Stimulated activated CD8-positive, alpha-beta memory T cell treated with anti-CD3 and anti-CD28 coated beads, Interleukin-12 subunit alpha, Interleukin-12 subunit beta, amount 100 ng/mL, for 4 hours (primary cell): Measurements from ENCODE around the gene AVP.

Source experiments
- DNase-seq: peaks from one replicate; pipeline ENCODE4 v3.0.0-alpha.2; 2020; ENCODE audit warnings: low read depth

The AVP gene

DNA sequence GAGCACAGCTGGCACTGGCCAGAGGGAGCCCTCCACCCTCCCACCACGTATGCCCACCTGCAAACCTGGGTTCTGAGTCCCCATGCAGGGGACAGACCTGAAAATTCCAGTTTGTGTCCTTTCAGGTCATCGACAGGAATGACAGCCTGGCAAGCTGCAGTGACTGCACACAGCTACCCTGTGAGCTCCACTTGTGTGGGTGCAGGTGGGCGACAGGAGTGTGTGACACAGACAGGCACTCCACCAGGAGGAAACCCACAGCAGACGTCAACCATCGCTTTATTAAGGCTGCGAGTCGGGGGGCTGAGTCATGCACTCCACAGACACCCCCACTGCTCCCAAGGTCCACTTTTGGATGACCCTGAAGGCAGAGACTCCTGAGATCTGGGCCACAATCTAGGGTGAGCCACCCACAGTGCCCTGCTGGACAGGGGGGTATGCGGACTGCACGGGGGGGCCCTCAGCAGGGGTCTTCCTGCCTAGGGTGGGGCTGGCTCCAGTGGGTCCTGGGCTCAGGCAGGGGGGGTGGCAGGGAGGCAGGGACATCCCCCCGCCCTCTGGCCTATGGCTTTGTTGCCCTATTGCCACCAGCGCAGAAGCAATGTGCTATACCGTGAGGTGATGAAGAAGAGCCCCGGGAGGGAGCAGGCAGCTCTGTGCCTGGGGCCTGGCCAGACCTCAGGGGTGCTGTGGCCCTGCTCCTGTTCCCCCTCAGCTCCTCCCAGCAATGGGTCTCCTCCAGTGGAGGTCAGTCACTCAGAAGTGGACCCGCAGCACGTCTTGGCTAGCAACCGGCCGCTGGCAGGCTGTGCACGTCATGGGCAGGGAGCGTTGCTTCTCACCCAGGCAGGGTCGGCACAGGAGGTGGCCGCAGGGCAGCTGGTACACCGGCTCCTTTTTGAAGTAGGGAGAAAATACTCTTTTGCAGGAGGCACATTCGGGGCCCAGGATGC, 25.1 kb upstream of the AVP start:
- no peak for DNase-seq

- no peak for DNase-seq
Measured at GRCh38 chr20:3107464-3108025, 23.0 kb upstream of the AVP start.

GRCh38 chr20:3106658-3107463, 22.3 kb upstream of the AVP start:
- no peak for DNase-seq

GRCh38 chr20:3106185-3106584, 21.7 kb upstream of the AVP start:
- no peak for DNase-seq

- DNase-seq, result no peak
Measured at GRCh38 chr20:3105256-3106137, 21.0 kb upstream of the AVP start.

- DNase-seq, result no peak
Measured at GRCh38 chr20:3103369-3104032, 19.0 kb upstream of the AVP start.

DNA sequence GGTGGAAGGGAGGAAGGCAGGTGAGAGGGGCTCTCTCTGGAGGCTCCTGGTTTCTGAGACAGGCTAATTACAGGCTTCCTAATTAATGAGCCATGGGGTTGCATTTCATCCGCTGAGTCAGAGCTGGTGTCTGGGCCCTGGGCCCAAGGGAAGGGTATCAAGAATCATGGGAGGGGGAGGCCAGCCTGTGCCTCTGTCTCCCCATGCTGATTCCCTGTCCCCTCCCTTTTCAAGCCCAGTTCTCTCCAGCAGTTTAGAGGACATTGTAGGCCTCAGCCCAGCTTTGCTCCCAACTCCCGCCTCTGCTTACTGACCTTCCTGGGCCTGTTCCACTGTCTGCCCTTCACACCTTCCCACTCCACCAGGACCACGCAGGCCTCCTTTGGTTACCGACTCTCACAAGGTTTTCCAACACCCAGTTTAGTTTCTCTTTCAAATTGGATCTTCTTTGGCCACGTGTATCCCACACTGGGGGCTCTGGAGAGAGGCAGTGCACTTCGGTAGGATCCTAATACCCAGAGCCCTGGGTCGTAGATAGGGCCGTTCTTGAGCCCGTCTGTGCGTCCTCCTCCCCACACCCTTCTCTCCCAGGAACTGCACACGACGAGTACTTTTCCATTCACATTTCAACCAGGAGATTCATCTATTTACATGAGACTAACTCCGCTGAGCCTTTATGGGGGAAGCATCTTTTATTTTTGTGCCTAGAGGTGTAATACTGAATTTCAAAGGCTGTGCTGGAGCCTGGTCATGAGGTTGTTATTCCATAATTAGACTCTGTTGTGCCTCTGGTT, 18.2 kb upstream of the AVP start:
- DNase-seq, result no peak

- no peak for DNase-seq
Measured at GRCh38 chr20:3101737-3102574, 17.4 kb upstream of the AVP start.

DNA sequence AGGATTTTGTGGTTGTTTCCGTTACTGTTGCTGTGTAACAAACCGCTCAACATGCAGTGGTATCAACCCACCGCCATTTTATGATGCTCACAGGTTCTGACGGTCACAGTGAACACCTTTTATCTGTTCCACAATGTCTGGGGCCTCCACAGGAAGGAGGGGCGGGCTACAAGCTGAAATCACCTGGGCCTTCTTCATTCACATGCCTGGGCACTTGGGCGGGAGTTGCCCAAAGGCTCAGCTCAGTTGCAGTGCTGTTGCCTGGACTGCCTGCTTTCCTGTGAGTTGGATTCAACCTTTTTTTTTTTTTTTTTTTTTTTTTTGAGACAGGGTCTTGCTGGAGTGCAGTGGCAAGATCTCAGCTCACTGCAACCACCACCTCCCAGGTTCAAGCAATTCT, 16.7 kb upstream of the AVP start:
- no peak for DNase-seq

DNA sequence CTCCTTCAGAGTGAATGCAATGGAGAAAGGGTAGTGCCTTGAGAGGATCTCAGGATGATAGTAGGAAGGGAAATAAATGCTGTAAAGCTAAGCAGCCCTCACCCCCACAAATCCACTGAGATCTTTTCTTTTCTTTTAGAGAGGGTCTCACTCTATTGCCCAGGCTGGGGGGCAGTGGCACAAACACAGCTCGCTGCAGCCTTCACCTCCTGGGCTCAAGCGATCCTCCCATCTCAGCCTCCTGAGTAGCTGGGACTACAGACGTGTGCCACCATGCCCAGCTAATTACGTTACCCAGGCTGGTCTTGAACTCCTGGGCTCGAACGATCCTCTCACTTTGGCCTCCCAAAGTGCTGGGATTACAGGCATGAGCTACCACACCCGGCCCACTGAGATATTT, 16.0 kb upstream of the AVP start:
- DNase-seq, result no peak

DNA sequence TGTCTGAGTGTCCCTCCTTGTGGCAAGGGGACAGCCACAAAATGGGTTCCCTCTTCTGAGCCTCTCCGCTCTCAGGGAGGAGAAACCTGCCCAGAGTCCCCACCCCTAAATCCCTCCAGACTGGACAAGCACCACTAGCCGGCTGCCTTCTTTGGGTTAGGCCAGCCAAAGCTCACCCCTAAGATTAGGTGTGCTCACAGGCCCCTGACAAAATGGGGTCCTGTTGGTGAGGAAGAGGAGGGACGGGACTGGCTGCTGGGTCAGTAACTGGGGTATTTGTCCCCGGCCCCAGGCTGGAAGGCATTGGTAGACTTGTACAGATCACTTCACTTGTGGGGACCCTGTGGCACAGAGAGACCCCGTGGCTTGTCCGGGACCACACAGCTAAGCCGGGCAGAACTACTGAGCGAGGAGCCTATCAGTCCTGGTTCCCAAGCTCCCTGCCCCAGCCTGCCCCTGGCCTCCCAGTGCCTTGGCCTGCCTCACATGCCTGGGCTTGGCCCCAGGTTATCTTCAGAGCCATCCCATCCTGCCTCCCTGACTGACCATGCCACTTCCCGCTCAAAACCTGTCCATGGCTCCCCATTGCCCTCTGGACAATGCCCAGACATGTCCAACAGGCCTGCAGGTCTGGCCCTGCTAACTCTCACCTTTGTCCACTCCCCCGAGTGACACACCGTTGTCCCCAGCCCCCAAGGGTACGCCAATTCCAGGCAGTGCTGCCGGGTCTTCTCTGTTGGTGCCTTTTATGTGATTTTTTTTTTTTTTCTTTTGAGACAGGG, 10.5 kb upstream of the AVP start:
- DNase-seq, result no peak

- no peak for DNase-seq
Measured at GRCh38 chr20:3093861-3094361, 9.4 kb upstream of the AVP start.

GRCh38 chr20:3092611-3093379, 8.3 kb upstream of the AVP start:
- no peak for DNase-seq

DNA sequence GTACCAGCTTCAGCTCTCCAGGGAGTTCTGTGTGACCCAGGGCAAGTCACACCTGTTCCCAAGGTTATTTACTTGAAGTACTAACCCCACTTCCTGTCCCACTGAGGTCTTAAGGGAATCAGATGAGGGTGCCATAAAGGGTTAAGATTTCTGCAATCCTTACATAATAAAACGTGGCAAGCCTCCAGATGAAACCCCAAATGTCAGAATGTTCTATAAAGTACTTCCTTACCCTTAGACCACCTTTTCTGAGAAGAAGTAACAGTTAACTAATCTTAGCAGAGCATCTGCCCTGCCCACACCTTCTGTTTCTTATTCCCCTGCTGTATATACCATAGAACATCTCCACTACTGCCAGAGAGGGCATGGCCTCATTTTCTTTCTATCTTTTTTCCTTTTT, 6.0 kb upstream of the AVP start:
- no peak for DNase-seq

DNA sequence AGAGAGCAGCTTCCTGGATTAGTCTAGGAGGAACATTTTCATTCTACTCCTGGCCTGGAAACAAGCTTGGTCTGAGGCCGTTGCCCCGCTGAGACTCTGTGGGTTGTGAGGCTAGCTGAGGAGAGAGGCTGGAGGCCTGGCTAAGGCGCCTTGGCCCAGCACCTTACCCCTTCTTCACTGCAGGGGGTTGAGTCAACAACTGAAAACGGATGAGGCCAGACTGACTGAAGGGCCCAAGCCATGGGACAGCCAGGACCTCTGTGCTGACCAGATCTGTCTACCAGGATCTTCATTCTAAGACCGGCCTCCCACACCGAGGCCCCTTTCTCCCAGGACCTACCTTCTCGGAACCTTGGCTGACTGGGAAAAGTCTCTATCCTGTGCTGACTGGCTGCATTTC, 3.5 kb upstream of the AVP start:
- no peak for DNase-seq

GRCh38 chr20:3085571-3086072, 1.1 kb upstream of the AVP start:
- DNase-seq, result no peak

DNA sequence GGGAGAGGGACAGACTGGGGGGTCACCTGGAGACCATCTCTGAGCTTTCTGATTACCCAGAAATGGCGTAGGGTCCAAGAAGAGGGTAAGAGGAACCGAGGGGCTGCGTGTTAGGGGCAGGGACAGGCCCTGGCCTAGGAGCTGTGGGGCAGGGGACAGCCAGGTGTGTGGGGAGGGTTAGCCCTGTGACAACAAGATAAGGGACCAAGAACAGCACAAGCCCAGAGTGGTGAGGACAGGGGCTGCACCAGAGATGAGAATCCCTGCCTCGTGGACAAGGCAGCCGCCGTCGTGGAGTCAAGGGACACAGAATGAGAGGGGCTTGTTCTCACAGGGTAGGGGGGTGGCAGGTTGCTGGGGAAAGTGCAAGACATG, 449 bp upstream of the AVP start:
- no peak for DNase-seq
